Natural killer cell (primary cell): ENCODE measurements around the gene NPAS3. TPM values are rescaled to one million over a fixed set of nuclear protein-coding genes. Genes with fewer than 3 reads are reported as not detected.

Source experiments
- ATAC-seq, 3 donors: fragments of 150-1000 bp in 2 of 3; fragments of 200-7000 bp in 1 of 3; cut with Tn5 transposase; 1 replicate in 1 of 3; 2 replicates in 2 of 3; pipeline ENCODE4 v1.10.0; 2021; ENCODE audit warnings: mild to moderate bottlenecking in 2 of 3, moderate library complexity in 2 of 3
- DNase-seq, 2 donors: peaks; one replicate each; pipeline versions ENCODE4 v3.0.0 to v3.0.0-alpha.2; 2013 to 2021; ENCODE audit warnings: mixed read lengths in 1 of 2
- H3K27ac ChIP-seq: one replicate; pipeline ENCODE4 v1.5.1; 2013; ENCODE audit warnings: mild to moderate bottlenecking, low read length
- H3K27me3 ChIP-seq: one replicate; pipeline ENCODE4 v1.6.1; 2013; ENCODE audit warnings: low read length; ENCODE audit not compliant: control insufficient read depth, insufficient read depth
- H3K36me3 ChIP-seq: one replicate; pipeline ENCODE4 v1.6.1; 2013; ENCODE audit warnings: low read length; ENCODE audit not compliant: control insufficient read depth, insufficient read depth
- H3K4me1 ChIP-seq: one replicate; pipeline ENCODE4 v1.6.1; 2013; ENCODE audit warnings: low read length; ENCODE audit not compliant: control insufficient read depth, insufficient read depth
- H3K4me3 ChIP-seq: one replicate; pipeline ENCODE4 v1.5.1; 2013; ENCODE audit warnings: low read length
- H3K9me3 ChIP-seq: one replicate; pipeline ENCODE4 v1.6.1; 2013; ENCODE audit warnings: low read length; ENCODE audit not compliant: control insufficient read depth, insufficient read depth
- H3K27ac Mint-ChIP-seq, 2 donors: one replicate each; pipeline ENCODE4 v1.8.0; 2022; ENCODE audit warnings: mild to moderate bottlenecking in 2 of 2, mixed read lengths in 2 of 2, moderate library complexity in 1 of 2
- H3K27me3 Mint-ChIP-seq, 2 donors: one replicate each; pipeline ENCODE4 v1.8.0; 2022; ENCODE audit warnings: low read depth in 2 of 2, mixed read lengths in 2 of 2
- H3K36me3 Mint-ChIP-seq: one replicate; pipeline ENCODE4 v1.8.0; 2022; ENCODE audit warnings: mixed read lengths
- H3K4me1 Mint-ChIP-seq, 2 donors: one replicate each; pipeline ENCODE4 v1.8.0; 2022; ENCODE audit warnings: mixed read lengths in 2 of 2
- H3K4me3 Mint-ChIP-seq: one replicate; pipeline ENCODE4 v1.8.0; 2022; ENCODE audit warnings: mild to moderate bottlenecking, moderate library complexity, mixed read lengths
- H3K9me3 Mint-ChIP-seq, 2 donors: one replicate each; pipeline ENCODE4 v1.8.0; 2022; ENCODE audit warnings: mixed read lengths in 2 of 2
- WGBS: methylation state at CpG from one replicate; pipeline ENCODE4 v1.1.7; 2013; ENCODE audit warnings: missing lambda C conversion rate; ENCODE audit not compliant: insufficient coverage; 5-methylcytosine and 5-hydroxymethylcytosine counted together
- intact Hi-C: fragments of 100-400 bp; cut with micrococcal nuclease; formaldehyde crosslinking; loops from one replicate; pipeline ENCODE4 v1.14.2; 2022
- total RNA-seq, 4 donors: library from RNA; stranded (reverse); fragments of 120-200 nt in 1 of 4; gene quantifications; one replicate each; pipeline versions ENCODE4 v1.2.3 to v1.2.4, GENCODE V29; 2013 to 2022
- TF ChIP-seq, protein P1 (sequence below): fragments of 200-600 bp; IDR thresholded peaks from one replicate; pipeline ENCODE4 v1.8.0; 2022; ENCODE audit warnings: antibody characterized with exemption

The NPAS3 gene
- total RNA-seq, 3 donors from 2014 or later (not counting 1 experiment from before 2014, with no cell fraction given), result not detected

DNA sequence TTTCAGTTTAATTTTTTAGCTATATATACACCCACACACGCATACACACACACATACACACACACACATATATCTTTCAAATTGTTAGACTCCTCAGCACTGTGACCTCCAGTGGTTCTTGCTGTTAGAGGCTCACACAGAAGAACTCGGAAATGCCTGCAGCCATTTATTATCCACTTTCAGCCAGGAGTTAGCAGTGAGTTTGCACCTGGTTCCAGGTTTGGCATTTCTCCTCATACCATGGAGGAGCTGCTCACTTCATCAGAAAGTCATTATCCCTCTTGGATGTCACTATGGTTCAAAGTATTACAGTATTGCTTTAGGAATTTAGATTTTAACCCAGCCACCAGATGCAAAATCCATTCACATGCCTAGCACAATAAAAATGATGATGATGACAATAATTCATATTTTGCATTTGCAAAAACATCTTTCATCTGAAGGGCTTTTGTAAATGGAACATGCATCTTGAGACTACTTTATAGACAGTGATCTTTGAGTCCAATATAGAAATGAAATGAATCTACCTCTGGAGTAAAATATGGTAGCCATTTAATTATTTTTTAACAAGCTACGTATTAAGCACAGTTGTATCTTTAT, 42.3 kb downstream of the NPAS3 start:
- H3K27me3 Mint-ChIP-seq, result no peaks in the 10 kb centered on the region

DNA sequence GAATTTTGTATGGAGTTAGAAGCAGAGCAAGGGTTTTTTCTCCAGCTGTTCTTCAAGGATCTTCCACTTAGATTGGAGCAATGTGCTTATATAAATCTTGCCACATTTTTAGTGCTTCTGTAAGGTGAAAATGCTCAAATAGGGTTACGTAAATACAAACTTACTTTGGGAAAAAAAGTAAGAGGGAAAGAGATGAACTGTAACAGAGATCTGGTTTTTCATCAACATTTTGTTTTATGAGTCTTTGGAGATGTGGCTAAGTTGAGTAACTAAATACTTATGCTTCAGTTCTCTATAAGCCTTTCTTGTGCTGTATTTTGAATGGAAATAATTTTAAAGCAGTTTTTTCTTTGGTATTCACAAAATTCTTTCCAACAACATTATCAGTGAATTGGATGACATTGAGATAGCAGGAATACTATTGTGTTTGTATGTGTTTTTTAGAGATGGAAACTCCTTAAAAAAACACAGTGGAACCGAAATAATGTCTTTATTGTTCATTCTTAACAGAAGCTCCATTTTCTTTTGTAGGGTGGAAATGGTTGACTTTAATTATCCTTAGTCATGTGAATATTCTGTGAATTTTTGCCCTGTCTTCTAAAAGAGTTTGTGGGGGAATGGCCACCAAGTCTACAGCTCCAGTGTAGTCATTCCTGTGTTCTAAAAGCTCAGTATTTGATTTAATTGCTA, 45.7 kb downstream of the NPAS3 start:
- intact Hi-C loops, result no loop called here
- ATAC-seq (no peak), DNase-seq (no peak)
- WGBS, result 100% methylated on average over 1 of the region's 2 CpGs
- H3K4me3 ChIP-seq, result no peak overlapping the region
- no peaks in the 10 kb centered on the region for H3K4me1 ChIP-seq
- H3K9me3 ChIP-seq, result no peaks in the 10 kb centered on the region
- no peaks in the 10 kb centered on the region for H3K27me3 Mint-ChIP-seq
- H3K4me1 Mint-ChIP-seq, result no peaks in the 10 kb centered on the region
- no peaks in the 10 kb centered on the region for H3K36me3 Mint-ChIP-seq
- TF ChIP-seq, protein P1, sequence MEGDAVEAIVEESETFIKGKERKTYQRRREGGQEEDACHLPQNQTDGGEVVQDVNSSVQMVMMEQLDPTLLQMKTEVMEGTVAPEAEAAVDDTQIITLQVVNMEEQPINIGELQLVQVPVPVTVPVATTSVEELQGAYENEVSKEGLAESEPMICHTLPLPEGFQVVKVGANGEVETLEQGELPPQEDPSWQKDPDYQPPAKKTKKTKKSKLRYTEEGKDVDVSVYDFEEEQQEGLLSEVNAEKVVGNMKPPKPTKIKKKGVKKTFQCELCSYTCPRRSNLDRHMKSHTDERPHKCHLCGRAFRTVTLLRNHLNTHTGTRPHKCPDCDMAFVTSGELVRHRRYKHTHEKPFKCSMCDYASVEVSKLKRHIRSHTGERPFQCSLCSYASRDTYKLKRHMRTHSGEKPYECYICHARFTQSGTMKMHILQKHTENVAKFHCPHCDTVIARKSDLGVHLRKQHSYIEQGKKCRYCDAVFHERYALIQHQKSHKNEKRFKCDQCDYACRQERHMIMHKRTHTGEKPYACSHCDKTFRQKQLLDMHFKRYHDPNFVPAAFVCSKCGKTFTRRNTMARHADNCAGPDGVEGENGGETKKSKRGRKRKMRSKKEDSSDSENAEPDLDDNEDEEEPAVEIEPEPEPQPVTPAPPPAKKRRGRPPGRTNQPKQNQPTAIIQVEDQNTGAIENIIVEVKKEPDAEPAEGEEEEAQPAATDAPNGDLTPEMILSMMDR, result no peak
- no peaks in the 10 kb centered on the region for H3K27me3 ChIP-seq
- H3K4me3 Mint-ChIP-seq, result no peak overlapping the region
- peaks cover 10 to 13% of the 10 kb centered on the region in 2 donors for H3K9me3 Mint-ChIP-seq
- H3K27ac ChIP-seq, result no peak overlapping the region
- H3K36me3 ChIP-seq, result no peaks in the 10 kb centered on the region
- no peak overlapping the region for H3K27ac Mint-ChIP-seq

More for the DNA sequence above, 42.3 kb downstream of the NPAS3 start:
- no peaks in the 10 kb centered on the region for H3K36me3 Mint-ChIP-seq
- H3K4me1 Mint-ChIP-seq, result no peaks in the 10 kb centered on the region
- Histone ChIP-seq H3K4me1 (no peaks in the 10 kb centered on the region), H3K27ac (no peak overlapping the region), H3K9me3 (no peaks in the 10 kb centered on the region), H3K27me3 (no peaks in the 10 kb centered on the region), H3K36me3 (no peaks in the 10 kb centered on the region), H3K4me3 (no peak overlapping the region)
- TF ChIP-seq, protein P1, result no peak
- WGBS, result 81% methylated on average over 2 of the region's 3 CpGs
- DNase-seq, result no peak
- H3K9me3 Mint-ChIP-seq, result peaks cover 3 to 4% of the 10 kb centered on the region in 2 donors
- intact Hi-C loops, result no loop called here
- H3K27ac Mint-ChIP-seq, result no peak overlapping the region
- ATAC-seq, result no peak
- H3K4me3 Mint-ChIP-seq, result no peak overlapping the region

DNA sequence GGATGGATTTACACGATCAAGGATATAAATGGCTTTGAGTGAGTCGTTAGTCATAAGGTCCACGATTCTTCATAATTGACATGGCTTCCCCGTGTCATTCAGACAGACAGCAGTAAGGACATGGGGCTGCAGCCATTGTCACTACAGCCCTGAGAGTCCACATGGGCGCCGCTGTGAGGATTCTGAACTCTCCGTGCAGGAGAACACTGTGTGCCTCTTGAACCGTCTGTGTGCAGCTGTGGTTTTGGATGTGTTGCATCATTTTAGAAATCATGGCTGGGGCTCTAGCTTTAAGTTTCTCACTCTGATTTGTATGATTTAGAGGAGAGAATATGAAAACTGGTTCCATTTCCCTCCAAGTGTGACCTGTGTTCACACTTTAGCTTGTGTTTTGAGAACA, 47.2 kb downstream of the NPAS3 start:
- Histone ChIP-seq H3K4me1 (no peaks in the 10 kb centered on the region), H3K36me3 (no peaks in the 10 kb centered on the region), H3K9me3 (no peaks in the 10 kb centered on the region), H3K27me3 (no peaks in the 10 kb centered on the region), H3K4me3 (no peak overlapping the region), H3K27ac (no peak overlapping the region)
- Mint-ChIP-seq H3K36me3 (no peaks in the 10 kb centered on the region), H3K4me3 (no peak overlapping the region), H3K27me3 (no peaks in the 10 kb centered on the region), H3K4me1 (no peaks in the 10 kb centered on the region), H3K27ac (no peak overlapping the region), H3K9me3 (peaks cover 17% of the 10 kb centered on the region in 2 donors)
- DNase-seq, result no peak
- WGBS, result 93% methylated on average over 8 of the region's 8 CpGs
- TF ChIP-seq, protein P1, result no peak
- intact Hi-C loops, result no loop called here
- no peak for ATAC-seq
